GM19452 (cell line): Measurements from ENCODE around the gene LGALS7B.
"Not testable (repeated sequence)": the region's sequence is repeated elsewhere in the genome, so short reads cannot be mapped to it uniquely, and the experiment has no call there.

Experiments used
- ATAC-seq: cut with Tn5 transposase; IDR thresholded peaks from one replicate; pipeline ENCODE4 v1.9.1; 2021; ENCODE audit not compliant: unreplicated experiment

Gene LGALS7B

DNA sequence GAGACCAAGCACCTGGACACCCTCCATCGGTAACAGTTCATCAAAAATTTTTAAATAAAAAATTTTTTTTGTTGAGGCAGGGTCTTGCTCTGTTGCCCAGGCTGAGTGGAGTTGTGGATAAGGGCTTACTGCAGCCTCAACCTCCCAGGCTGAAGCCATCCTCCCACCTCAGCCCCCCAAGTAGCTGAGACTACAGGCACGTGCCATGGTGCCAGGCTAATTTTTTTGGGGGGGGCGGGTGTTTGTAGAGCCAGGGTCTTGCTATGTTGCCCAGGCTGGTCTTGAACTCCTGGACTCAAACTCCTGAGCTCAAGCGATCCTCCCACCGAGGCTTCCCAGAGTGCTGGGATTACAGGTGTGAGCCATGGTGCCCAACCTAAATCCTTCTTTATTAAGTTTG is 4.7 kb downstream of the LGALS7B start:
- no peak for ATAC-seq

DNA sequence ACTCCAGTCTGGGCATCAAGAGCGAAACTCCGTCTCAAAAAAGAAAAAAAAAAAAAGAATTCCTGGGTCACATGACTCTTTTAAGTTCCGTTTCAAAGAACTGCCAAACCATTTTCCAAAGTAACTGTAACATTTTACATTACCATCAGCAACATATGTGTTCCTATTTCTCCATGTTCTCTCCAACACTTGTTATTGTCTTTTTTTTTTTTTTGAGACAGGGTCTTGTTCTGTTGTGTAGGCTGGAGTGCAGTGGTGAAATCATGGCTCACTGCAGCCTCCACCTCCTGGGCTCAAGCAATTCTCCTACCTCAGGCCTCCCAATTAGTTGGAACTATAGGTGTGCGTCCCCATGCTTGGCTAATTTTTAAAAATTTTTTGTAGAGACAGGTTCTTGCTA is 6.5 kb downstream of the LGALS7B start:
- no peak for ATAC-seq

DNA sequence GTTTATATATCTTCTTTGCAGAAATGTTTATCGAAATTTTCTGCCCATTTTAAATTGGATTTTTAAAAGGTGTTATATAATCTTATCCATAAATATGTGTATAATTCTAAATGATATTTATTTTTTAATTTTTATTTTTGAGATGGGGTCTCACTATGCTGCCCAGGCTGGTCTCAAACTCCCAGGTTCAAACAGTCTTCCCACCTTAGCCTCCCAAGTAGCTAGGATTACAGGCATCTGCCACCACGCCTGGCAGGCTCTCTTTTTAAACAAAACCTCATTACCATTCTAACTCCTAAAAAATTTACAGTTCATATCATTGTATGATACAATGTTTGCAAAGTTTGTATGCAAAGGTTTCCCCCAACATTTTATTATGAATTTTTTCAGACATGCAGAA is 7.2 kb downstream of the LGALS7B start:
- ATAC-seq = no peak

DNA sequence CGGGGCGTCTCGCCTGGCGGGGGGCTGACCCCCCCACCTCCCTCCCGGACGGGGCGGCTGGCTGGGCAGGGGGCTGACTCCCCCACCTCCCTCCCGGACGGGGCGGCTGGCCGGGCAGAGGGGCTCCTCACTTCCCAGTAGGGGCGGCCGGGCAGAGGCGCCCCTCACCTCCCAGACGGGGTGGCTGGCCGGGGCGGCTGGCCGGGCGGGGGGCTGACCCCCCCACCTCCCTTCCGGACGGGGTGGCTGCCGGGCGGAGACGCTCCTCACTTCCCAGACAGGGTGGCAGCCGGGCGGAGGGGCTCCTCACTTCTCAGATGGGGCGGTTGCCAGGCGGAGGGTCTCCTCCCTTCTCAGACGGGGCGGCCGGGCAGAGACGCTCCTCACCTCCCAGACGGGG is 8.8 kb downstream of the LGALS7B start:
- ATAC-seq = not testable (repeated sequence)

DNA sequence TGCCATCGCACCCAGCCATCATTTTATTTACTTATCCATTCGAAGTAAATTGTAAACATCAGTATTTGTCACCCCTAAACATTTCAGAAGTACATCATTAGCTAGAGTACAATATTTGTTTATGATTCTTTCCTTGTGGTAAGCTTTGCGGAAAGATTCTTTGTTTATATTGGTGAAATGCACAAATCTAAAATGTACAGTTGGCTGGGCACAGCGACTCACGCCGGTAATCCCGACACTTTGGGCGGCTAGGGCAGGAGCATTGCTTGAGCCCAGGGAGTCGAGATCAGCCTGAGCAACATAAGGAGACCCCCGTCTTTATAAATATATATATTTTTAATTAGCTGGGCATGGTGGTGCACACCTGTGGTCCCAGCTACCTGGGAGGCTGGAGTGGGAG is 10.1 kb downstream of the LGALS7B start:
- ATAC-seq = no peak

DNA sequence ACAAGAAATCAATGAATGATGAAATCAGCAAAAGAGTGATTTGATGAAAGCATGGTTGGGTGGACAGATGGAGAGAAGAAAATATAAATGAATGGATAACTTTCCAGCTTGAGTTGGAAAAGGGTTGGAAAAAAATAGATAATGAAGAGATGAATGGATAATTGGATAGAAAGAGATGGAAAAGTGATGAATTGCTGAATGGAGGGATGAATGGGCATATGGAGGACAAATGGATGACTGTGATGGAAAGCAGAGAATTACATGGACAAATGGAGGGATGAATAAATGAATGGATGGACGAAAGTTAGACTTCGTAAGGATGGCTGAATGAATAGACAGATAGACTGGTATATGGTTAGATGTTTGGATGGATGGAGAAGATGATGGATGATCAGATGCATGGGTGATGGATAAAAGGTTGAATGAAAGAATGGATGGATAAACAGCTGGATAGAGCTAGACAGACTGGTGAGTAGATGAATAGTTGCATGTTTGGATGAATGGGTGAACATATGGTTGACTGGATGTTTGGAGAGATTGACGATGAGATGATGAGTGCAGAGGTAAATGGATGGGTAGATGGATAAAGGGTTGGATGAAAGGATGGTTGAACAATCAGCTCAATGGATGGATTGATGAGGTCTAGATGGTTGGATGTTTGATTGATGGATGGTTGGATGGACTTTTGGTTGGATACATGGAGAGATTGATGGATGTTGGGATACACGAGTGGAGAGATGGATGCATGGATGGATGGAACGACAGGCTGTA is 11.8 kb downstream of the LGALS7B start:
- no peak for ATAC-seq

DNA sequence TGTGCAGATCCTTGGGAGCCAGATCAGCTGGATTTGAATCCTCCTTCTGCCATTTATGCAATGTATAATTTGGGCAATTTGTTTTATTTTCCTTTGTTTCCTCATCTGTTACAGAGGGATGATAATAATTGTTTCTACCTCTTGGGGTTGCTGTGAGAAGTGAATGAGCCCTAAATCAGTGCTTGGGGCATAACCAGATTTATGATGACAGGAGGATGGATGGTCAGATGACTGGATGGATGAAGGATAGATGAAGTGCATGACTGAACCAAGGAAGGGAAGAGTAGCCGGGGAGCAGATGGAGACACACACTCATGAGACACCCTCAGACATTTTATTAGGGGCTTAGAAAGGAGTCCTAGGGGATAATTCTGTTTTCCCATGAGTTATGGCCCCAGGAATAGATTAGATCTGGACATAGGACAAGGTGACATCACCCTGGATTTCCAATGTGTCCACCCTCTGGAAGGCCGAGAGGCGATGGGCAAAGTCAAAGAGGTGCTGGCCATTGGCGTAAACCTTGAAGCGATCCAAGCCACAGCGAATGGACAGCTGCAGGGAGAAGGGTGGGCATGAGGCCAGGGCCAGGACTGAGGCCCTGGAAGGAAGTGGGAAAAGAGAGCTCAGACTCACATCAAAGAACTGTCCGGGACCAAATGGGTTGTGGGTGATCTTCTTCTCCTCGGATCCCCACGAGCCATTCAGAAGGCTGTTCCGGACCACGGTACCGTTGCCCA is 12.5 kb downstream of the LGALS7B start:
- no peak for ATAC-seq

DNA sequence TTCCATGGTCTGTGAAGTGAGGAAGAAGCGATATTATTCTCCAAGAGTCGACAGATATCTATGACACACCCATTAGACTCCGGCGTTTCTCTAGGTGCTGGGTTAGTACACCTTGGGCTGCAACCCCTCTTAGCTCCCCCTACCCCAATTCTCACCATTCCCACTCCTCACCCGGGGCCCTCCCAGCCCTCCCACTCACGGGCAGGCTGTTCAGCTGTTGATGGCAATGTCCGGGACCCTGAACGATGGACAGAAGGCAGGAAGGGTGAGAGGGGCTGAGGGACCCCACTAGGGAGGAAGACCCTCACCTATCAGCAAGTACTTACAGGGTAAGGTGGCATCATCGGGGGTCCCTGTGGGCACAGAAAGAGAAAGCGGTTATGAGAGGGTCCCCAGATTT is 14.5 kb downstream of the LGALS7B start:
- no peak for ATAC-seq

DNA sequence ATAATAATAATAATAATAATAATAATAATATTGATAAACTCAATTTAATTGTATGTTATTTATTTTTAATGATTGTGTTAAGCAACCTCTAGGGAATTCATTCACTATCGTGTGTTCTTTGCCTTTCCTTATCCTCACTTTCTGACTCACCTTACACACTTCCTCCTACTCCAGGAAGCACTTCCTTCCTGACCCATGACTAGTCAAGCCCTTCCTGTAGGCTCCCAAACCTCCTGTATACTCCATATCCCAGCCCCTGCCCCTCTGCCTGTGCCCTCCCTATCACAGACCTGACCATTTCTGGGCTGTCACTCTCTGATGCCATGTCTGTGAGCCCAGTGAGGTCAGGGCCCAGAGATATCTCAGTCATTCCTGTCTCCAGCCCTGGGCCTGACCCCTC is 16.2 kb downstream of the LGALS7B start:
- no peak for ATAC-seq

DNA sequence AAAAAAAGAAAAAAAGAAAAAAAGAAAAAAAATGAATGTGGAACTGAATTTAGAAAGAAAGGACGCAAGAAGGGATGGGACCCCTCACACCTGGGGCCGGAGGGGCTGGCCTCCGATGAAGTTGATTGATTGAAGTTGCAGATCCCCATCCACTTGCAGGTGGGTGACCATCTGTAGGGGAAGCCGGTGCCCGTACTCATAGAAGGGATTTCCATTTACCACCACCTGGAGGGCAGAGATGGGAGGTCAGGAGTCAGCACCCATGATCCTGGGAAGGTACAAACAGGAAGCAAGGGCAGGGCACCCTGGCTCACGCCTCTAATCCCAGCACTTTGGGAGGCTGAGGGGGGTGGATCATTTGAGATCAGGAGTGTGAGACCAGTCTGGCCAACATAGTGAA is 17.4 kb downstream of the LGALS7B start:
- ATAC-seq = no peak

DNA sequence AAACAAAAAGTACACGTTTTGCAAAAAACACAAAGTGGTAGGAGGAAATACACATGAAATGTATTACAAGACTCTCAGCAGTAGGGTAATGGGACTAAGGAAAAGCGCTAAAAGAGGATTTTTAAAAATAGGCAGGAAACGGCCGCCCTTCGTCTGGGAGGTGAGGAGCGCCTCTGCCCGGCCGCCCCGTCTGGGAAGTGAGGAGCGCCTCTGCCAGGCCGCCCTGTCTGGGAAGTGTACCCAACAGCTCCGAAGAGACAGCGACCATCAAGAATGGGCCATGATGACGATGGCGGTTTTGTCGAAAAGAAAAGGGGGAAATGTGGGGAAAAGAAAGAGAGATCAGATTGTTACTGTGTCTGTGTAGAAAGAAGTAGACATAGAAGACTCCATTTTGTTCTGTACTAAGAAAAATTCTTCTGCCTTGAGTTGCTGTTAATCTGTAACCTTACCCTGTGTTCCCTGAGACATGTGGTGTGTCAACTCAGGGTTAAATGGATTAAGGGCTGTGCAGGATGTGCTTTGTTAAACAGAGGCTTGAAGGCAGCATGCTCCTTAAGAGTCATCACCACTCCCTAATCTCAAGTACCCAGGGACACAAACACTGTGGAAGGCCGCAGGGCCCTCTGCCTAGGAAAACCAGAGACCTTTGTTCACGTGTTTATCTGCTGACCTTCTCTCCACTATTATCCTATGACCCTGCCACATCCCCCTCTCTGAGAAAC is 18.5 kb downstream of the LGALS7B start:
- ATAC-seq = not testable (repeated sequence)

DNA sequence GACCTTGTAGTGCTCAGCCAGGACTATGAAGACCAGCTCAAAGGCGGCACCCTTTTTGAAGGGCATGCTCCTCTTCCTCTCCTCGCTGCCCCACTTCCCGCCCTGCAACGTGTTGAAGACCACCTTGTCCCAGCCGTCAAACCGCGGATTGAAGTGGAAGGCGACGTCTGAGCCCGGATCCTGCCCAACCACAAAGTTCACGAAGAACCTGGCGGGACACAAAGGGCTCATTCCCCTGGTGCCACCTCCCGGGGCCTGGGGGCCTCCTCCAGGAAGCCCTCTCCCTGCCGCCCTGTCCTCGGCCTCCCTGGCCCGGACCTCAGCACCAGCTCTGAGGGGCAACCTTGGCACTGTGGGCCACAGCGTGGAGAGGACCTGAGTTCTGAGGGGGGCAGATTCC is 19.7 kb downstream of the LGALS7B start:
- ATAC-seq = no peak

DNA sequence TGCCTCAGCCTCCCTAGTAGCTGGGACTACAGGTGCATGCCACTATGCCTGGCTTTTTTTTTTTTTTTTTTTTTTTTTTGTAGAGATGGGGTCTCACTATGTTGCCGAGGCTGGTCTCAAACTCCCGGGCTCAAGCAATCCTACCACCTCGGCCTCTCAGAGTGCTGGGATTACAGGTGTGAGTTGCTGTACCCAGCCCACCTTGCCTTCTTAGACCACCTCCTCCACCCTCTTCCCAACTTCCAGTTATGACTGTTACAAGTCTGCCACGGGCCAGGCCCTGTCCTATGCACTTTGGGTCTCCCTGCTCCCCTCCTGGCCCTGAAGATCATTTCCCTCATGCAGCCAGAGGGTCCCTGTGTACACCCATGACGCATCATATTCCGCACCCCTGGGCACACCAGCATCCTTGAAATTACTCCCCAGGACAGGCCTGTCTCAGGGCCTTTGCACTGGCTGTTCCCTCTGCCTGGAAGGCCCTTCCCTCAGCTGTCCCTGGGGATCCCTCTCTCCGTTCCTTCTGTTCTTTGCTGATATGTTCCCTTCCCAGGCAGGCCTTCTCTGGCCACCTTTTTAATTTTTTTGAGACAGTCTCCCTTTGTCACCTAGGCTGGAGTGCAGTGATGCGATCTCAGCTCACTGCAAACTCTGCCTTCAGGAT is 20.7 kb downstream of the LGALS7B start:
- ATAC-seq = no peak

DNA sequence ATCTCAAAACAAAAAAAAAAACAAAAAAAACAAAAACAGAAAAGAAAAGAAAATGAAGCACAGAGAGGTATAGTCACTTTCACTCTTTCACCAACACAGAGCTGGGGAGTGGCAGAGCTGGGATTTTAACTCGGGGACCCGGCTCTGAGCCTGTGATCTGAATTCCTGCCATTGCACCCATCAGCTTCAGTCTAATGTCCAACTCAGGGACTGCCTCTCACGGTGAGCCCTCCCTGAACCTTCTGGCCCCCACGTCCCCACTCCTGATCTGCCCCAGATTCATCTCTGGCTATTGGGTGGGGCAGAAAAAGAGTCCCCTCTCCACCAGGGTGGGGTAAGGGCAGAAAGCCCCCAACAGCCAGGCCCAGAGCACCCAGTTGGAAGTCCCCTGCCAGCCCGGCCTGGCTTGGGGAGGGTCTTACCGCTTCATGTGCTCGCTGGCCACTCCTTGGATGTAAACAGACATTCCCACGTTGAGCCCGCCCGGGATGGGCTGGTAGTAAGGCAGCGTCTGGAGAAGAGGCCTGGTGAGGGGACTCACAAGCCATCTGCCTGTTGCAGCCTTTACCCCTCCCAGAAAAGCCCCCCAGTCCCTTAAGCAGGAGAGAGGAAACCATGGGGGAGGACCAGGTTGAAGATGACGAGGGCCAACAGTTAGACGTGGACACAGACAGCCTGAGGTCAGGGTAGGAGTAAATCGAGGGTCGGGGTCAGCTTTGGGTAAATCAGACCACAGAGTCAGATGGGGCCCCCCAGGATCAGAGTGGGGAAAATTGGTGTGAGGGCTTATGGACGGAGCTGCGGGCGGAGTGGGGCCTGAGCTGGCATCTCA is 23.2 kb downstream of the LGALS7B start:
- ATAC-seq = no peak

DNA sequence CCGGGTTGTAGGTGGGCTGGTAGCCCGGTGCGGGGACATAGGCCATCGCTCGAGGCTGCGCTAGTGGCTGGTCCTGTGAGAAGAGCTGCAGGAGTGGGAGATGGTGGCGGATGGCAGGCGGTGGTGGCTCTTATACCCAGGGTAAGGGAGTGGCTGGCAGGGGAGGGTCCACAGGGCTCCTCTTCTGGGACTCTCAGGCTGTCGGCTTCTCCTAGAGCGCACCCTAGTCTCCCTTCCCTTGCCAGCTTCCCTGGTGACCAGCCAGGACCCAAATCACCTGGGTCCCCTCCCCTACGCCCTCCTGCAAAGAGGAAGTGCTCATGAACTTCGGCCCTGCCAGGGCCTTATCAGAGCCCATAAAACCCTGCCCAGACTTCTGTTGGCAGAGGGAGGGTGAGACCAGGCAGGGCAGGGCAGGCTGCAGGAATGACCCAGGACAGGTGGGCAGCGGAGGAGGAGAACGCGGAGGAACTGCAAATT is 23.9 kb downstream of the LGALS7B start, which contains the start of gene LGALS4:
Gene LGALS4, minus strand, starts transcription at position 105 of the 480 bp plus-strand sequence. Its CDS starts 59 bp downstream, at position 46.
- no peak for ATAC-seq

DNA sequence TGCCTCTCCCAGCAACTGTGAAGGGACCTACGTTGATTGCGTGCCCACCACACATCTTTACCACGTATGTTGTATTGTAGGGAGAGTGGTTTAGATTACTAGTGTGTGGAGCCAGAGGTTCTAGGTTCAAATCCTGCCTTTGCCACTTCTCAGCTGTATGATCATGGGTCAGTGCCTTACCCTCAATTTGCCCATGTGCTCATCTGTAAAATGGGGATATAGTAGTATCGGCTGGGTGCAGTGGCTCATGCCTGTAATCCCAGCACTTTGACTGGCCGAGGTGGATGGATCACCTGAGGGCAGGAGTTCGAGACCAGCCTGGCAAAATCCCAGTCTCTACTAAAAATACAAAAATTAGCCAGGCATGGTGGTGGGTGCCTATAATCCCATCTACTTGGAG is 24.3 kb downstream of the LGALS7B start:
- no peak for ATAC-seq

DNA sequence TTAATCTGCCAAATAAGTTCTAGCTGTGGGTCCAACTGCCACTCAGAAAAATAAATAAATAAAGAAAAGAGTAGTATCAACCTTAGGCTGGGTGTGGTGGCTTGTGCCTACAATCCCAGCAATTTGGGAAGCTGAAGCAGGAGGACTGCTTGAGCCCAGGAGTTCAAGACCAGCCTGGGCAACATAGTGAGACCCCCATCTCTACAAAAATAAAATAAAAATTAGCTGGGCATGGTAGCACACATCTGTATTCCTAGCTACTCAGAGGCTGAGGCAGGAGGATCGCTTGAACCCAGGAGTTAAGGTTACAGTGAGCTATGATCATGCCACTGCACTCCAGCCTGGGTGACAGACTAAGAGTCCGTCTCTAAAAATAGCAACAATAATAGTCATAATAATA is 24.9 kb downstream of the LGALS7B start:
- not testable (repeated sequence) for ATAC-seq

DNA sequence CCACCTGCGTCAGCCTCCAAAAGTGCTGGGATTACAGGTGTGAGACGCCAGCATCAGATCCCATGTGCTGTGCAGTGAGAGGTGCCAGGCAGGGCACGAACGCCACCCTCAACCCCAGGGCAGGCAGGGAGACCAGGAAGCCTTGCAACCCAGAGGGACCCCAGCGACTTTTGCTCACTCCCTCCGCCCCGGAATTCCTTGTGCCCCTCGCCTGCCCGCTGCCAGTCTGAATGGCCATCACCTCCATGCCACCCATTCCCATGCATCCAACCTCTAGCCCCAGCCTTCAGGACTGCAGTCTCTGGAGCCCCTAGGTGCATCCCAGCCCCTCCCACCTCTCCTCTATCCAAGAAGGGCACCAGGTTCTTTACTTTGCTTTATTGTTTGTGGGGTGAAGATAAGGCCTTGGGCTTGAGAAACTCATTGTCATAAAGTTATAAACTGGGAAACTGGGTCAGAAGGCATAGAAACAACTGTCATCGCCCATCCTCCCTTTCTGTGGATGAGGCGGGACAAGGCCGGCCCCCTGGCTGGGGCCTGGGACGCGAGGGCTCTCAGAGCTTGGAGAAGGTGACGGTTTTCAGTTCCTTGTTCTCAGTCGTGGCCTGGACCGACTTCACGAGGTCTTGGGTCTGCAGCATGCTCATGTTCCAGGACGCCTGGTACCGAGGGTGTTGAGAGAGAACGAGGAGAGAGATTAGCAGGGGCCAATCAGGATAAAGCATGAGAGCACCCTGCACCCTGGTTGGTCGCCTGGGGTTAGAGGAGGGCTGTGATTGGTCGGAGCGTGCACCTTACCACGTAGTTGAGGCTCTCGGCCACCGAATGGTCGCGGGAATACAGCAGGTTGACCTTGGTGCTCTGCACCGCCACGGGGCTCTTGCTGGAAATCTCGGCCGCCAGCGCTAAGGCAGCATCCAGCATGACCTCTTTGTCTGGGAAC is 26.3 kb downstream of the LGALS7B start:
- ATAC-seq = no peak

DNA sequence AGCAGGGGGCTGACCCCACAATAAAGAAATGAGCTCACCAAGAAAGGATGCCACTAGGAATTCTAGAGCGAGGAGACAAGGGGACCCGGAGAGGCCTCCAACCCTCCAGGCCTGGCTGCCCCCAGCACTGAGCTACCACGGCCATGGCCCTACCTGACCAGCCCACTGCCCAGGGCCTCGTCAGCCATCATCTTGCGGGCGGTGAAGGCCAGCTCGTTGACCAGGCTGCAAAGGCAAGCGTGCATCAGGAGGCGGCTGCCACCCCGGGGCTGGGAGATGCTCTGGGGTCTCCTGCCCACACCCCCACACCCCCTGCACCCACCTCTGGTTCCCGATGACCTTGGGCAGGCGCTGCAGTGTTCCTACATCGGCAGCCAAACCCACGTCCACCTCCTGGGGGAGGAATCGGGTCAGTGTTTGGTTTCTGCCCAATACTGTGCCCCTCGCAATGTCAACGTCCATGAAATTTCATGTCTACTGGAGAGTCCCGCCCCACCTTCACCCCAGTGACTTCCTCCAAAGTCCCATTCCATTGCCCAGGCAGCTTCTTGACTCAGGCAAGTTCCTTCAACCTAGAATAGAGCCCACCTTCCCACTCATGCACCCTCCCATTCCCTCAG is 27.2 kb downstream of the LGALS7B start:
- ATAC-seq = no peak
